K562 (cell line): ENCODE results near the gene THBS1. TPM values are rescaled to one million over a fixed set of nuclear protein-coding genes. Genes with fewer than 3 reads are reported as not detected.

Experiments used
- ATAC-seq: fragments of 200-7000 bp; cut with Tn5 transposase; 3 replicates; pipeline ENCODE4 v1.9.1; 2020; ENCODE audit warnings: moderate library complexity
- BruUV-seq: library from RNA; stranded (reverse); fragments of 400-500 nt; replicated peaks from 2 replicates; lab custom pipeline; 2021; lab: Mats Ljungman, UMichigan
- CTCF ChIA-PET: fragments of 300-600 bp; formaldehyde crosslinking; extraction: SDS; loops from one replicate; lab custom pipeline; 2021; ENCODE audit warnings: low intra/inter-chr PET ratio; lab: Yijun Ruan, JAX
- POLR2A ChIA-PET: fragments of 300-600, 350-650 bp; sonication (Branson Sonifier 250); formaldehyde crosslinking; extraction: SDS; loops from one replicate; lab custom pipeline; 2021; ENCODE audit warnings: antibody characterized with exemption, inconsistent platforms; lab: Yijun Ruan, JAX
- DNase-seq, 4 experiments: peaks; one replicate each; pipeline versions ENCODE4 v3.0.0 to v3.0.0-alpha.2; 2011 to 2018; ENCODE audit warnings: low spot score in 3 of 4, mixed read lengths in 3 of 4; ENCODE audit errors: extremely low read depth in 1 of 4
- FAIRE-seq: peaks from 2 replicates; lab custom pipeline; 2011; peaks lifted over from hg19 to GRCh38; lab: Jason Lieb, UNC
- H2AFZ ChIP-seq: 2 replicates; pipeline ENCODE4 v1.6.0; 2011; ENCODE audit warnings: low read depth, low read length, control low read depth, inconsistent platforms
- H3K27ac ChIP-seq: fragments of 200-600 bp; 3 replicates; pipeline ENCODE4 v1.8.0; 2011; ENCODE audit warnings: low read depth, mild to moderate bottlenecking, control low read depth, inconsistent platforms, low read length, moderate library complexity, mixed read lengths; ENCODE audit errors: extremely low read depth
- H3K27me3 ChIP-seq, 2 experiments: fragments of 300-600 bp in 1 of 2; 2 replicates in 1 of 2; 3 replicates in 1 of 2; pipeline versions ENCODE4 v1.6.0 to v1.8.0; 2011; ENCODE audit warnings: inconsistent platforms in 2 of 2, low read length in 2 of 2, mild to moderate bottlenecking in 1 of 2, mixed read lengths in 1 of 2, moderate library complexity in 1 of 2; ENCODE audit not compliant: control insufficient read depth in 2 of 2, insufficient read depth in 2 of 2
- H3K36me3 ChIP-seq: fragments of 300-600 bp; 3 replicates; pipeline ENCODE4 v1.8.0; 2011; ENCODE audit warnings: mild to moderate bottlenecking, low read length, inconsistent platforms; ENCODE audit not compliant: control insufficient read depth, insufficient read depth
- H3K4me1 ChIP-seq, 2 experiments: fragments of 200-600 bp in 1 of 2; replicated peaks in 1 of 2; 2 replicates in 1 of 2; 3 replicates in 1 of 2; pipeline versions ENCODE4 v1.5.1 to v1.8.0; 2011; ENCODE audit warnings: inconsistent platforms in 2 of 2, low read length in 2 of 2, mild to moderate bottlenecking in 1 of 2, mixed read lengths in 1 of 2, moderate library complexity in 1 of 2; ENCODE audit not compliant: control insufficient read depth in 2 of 2, insufficient read depth in 2 of 2
- H3K4me2 ChIP-seq: 2 replicates; pipeline ENCODE4 v1.6.1; 2011; ENCODE audit warnings: low read length, control low read depth, inconsistent platforms, mixed read lengths; ENCODE audit not compliant: insufficient read depth
- H3K4me3 ChIP-seq: fragments of 200-600 bp; sonication (generic), shearing (Covaris generic); 2 replicates; pipeline ENCODE4 v1.5.1; 2016; ENCODE audit warnings: control low read depth, inconsistent platforms
- H3K79me2 ChIP-seq: fragments of 200-600 bp; 3 replicates; pipeline ENCODE4 v1.8.0; 2011; ENCODE audit warnings: low read length, inconsistent platforms; ENCODE audit not compliant: control insufficient read depth, insufficient read depth
- H3K9ac ChIP-seq, 2 experiments: 2 replicates each; pipeline versions ENCODE4 v1.6.0 to v1.6.1; 2011; ENCODE audit warnings: low read depth in 2 of 2, low read length in 2 of 2, control low read depth in 1 of 2, inconsistent platforms in 1 of 2, mild to moderate bottlenecking in 1 of 2, mixed read lengths in 1 of 2; ENCODE audit not compliant: insufficient read depth in 1 of 2
- H3K9me1 ChIP-seq: one replicate; pipeline ENCODE4 v1.6.0; 2011; ENCODE audit warnings: inconsistent platforms, mild to moderate bottlenecking, low read length, moderate library complexity; ENCODE audit not compliant: control insufficient read depth, insufficient read depth
- H3K9me3 ChIP-seq: replicated peaks from 2 replicates; pipeline ENCODE4 v1.5.1; 2011; ENCODE audit warnings: low read depth, low read length, inconsistent platforms; ENCODE audit not compliant: control insufficient read depth, insufficient read depth
- H4K20me1 ChIP-seq: replicated peaks from 2 replicates; pipeline ENCODE4 v1.6.1; 2011; ENCODE audit warnings: low read length, inconsistent platforms, mixed read lengths; ENCODE audit not compliant: control insufficient read depth, insufficient read depth
- CBFA2T2 ChIP-seq: fragments of 450-650 bp; conservative IDR thresholded peaks from 2 replicates; pipeline ENCODE4 v1.6.1; 2017; ENCODE audit warnings: mild to moderate bottlenecking
- CEBPG ChIP-seq, 3 experiments: fragments of 200-800 bp in 1 of 3; sonication (Bioruptor generic) in 1 of 3; sonication (generic) in 1 of 3; formaldehyde crosslinking in 1 of 3; IDR thresholded peaks in 2 of 3; conservative IDR thresholded peaks in 1 of 3; 2 replicates each; pipeline versions ENCODE4 v1.6.1 to v1.8.0; 2016 to 2022; ENCODE audit warnings: missing compliant biosample characterization in 2 of 3, missing genetic modification characterization in 2 of 3, mild to moderate bottlenecking in 1 of 3, missing genetic modification reagents in 1 of 3
- HLTF ChIP-seq: fragments of 450-650 bp; IDR thresholded peaks from 2 replicates; pipeline ENCODE4 v1.6.1; 2016
- NCOA1 ChIP-seq: fragments of 450-650 bp; IDR thresholded peaks from 2 replicates; pipeline ENCODE4 v1.6.1; 2016; ENCODE audit warnings: low read depth
- POLR2AphosphoS5 ChIP-seq: IDR thresholded peaks from 2 replicates; pipeline ENCODE4 v1.6.1; 2011; ENCODE audit warnings: mild to moderate bottlenecking, low read depth, low read length, moderate library complexity; ENCODE audit not compliant: control insufficient read depth, insufficient read depth
- RBM15 ChIP-seq: fragments of 200-400 bp; formaldehyde crosslinking; IDR thresholded peaks from 2 replicates; pipeline ENCODE4 v1.6.1; 2018; ENCODE audit warnings: mild to moderate bottlenecking, low read length, moderate library complexity; ENCODE audit not compliant: insufficient read depth
- RBM34 ChIP-seq: fragments of 200-400 bp; formaldehyde crosslinking; IDR thresholded peaks from 2 replicates; pipeline ENCODE4 v1.6.1; 2018; ENCODE audit warnings: low read length, borderline replicate concordance; ENCODE audit not compliant: insufficient read depth
- RHOXF2B ChIP-seq: fragments of 250-450 bp; sonication (Bioruptor Pico); conservative IDR thresholded peaks from 2 replicates; pipeline ENCODE4 v1.5.1; 2021
- ZFP30 ChIP-seq: fragments of 250-450 bp; sonication (Bioruptor Pico); IDR thresholded peaks from 2 replicates; pipeline ENCODE4 v1.8.0; 2022; ENCODE audit warnings: moderate library complexity, mild to moderate bottlenecking, inconsistent platforms, borderline replicate concordance
- ZKSCAN3 ChIP-seq: fragments of 250-450 bp; sonication (Bioruptor Pico); IDR thresholded peaks from 2 replicates; pipeline ENCODE4 v1.4.0; 2020
- ZNF174 ChIP-seq: fragments of 250-450 bp; sonication (Bioruptor Pico); IDR thresholded peaks from 2 replicates; pipeline ENCODE4 v1.4.0; 2020; ENCODE audit warnings: mild to moderate bottlenecking
- ZNF696 ChIP-seq: fragments of 250-450 bp; sonication (Bioruptor Pico); conservative IDR thresholded peaks from 2 replicates; pipeline ENCODE4 v1.4.0; 2020; ENCODE audit warnings: mild to moderate bottlenecking, moderate library complexity
- WGBS: fragments of 100-300 bp; shearing (Covaris generic); methylation state at CpG from one replicate; pipeline ENCODE4 v1.1.6; 2016; ENCODE audit warnings: low coverage, mixed read lengths; ENCODE audit not compliant: insufficient coverage; ENCODE audit errors: missing lambda C conversion rate; 5-methylcytosine and 5-hydroxymethylcytosine counted together
- in situ Hi-C: fragments of 300-500 bp; cut with MboI; formaldehyde crosslinking; loops from 4 replicates; pipeline ENCODE4 v1.15.0; 2018; ENCODE audit warnings: inconsistent platforms, mixed read lengths
- intact Hi-C: fragments of 100-400 bp; cut with micrococcal nuclease; formaldehyde crosslinking; loops from 2 replicates; pipeline ENCODE4 v1.14.2; 2022
- polyA plus RNA-seq, 8 experiments: library from polyadenylated mRNA; depleted of rRNA in 4 of 8; stranded (reverse) in 5 of 8; unstranded in 3 of 8; fragments of >200 nt; fragmentation: Nextera tagmentation in 2 of 8; fragmentation: Illumina TruSeq in 1 of 8; extraction: Ambion mirVana in 2 of 8; extraction: Trizol in 1 of 8; gene quantifications; 2 replicates each; pipeline versions ENCODE4 v1.2.1 to v1.2.3, GENCODE V29; 2011 to 2014; ENCODE audit warnings: inconsistent platforms in 1 of 8, missing spikeins in 1 of 8
- total RNA-seq, 7 experiments: library from RNA; depleted of rRNA in 6 of 7; stranded (reverse); fragments of >200 nt in 6 of 7; fragmentation: Illumina TruSeq in 2 of 7; extraction: Trizol in 2 of 7; gene quantifications; 2 replicates each; pipeline versions ENCODE4 v1.2.1 to v1.2.3, GENCODE V29; 2011 to 2021; ENCODE audit warnings: low replicate concordance in 1 of 7
- TF ChIP-seq, protein P1 (sequence below): fragments of 250-450 bp; sonication (Bioruptor Pico); IDR thresholded peaks from 2 replicates; pipeline ENCODE4 v1.4.0; 2020; ENCODE audit warnings: mild to moderate bottlenecking

The THBS1 gene
- total and polyA plus RNA-seq, 9 of the 15 experiments (the other 6 are each of a cell fraction or from before 2014, with no cell fraction given), result 0.04 to 1.3 (median 0.40) TPM

DNA sequence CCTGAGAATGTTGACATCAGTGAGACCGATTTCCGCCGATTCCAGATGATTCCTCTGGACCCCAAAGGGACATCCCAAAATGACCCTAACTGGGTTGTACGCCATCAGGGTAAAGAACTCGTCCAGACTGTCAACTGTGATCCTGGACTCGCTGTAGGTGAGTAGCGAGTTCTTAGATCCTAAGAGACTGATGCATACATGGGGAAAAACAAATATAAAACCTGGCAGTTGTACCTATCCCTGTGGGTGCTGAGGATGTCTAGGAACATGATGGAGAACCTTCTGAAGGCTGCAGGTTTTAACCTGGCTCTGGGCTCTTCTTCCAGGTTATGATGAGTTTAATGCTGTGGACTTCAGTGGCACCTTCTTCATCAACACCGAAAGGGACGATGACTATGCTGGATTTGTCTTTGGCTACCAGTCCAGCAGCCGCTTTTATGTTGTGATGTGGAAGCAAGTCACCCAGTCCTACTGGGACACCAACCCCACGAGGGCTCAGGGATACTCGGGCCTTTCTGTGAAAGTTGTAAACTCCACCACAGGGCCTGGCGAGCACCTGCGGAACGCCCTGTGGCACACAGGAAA is 12.3 kb downstream of the THBS1 start:
- Histone ChIP-seq H3K27ac (no peak overlapping the region), H3K79me2 (no peaks in the 10 kb centered on the region), H3K4me1 (no peaks in the 10 kb centered on the region), H3K4me2 (no peak overlapping the region), H3K9me1 (no peaks in the 10 kb centered on the region), H3K9ac (no peak overlapping the region), H3K36me3 (no peaks in the 10 kb centered on the region), H3K9me3 (no peaks in the 10 kb centered on the region), H4K20me1 (no peaks in the 10 kb centered on the region), H3K27me3 (peaks cover 25 to 44% of the 10 kb centered on the region in 2 experiments), H3K4me3 (no peak overlapping the region), H2AFZ (no peak overlapping the region)
- in situ Hi-C loops, result loop anchor here (25.0 kb wide), 1 partner anchor 781 kb away; no protein-coding TSS in a partner anchor
- under 1% methylated on average over 15 of the region's 15 CpGs for WGBS
- POLR2A ChIA-PET, result no interaction called here
- no TSS peak for BruUV-seq
- TF ChIP-seq ZKSCAN3 (CRISPR knock-in tag), result no peak
- TF ChIP-seq, protein P1, sequence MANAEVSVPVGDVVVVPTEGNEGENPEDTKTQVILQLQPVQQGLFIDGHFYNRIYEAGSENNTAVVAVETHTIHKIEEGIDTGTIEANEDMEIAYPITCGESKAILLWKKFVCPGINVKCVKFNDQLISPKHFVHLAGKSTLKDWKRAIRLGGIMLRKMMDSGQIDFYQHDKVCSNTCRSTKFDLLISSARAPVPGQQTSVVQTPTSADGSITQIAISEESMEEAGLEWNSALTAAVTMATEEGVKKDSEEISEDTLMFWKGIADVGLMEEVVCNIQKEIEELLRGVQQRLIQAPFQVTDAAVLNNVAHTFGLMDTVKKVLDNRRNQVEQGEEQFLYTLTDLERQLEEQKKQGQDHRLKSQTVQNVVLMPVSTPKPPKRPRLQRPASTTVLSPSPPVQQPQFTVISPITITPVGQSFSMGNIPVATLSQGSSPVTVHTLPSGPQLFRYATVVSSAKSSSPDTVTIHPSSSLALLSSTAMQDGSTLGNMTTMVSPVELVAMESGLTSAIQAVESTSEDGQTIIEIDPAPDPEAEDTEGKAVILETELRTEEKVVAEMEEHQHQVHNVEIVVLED (CRISPR knock-in tag), result no peak
- TF ChIP-seq RHOXF2B (CRISPR knock-in tag), result no peak
- no peak for TF ChIP-seq ZFP30
- no peak for TF ChIP-seq HLTF
- no peak for TF ChIP-seq ZNF174
- TF ChIP-seq NCOA1, result no peak
- no peak for TF ChIP-seq CBFA2T2
- no peak for TF ChIP-seq RBM15
- no peak for TF ChIP-seq POLR2AphosphoS5
- TF ChIP-seq ZNF696, result no peak
- no peak for TF ChIP-seq RBM34
- TF ChIP-seq CEBPG (CRISPR knock-in tag; IDR thresholded peaks at IDR 0.05), result no peak
- no peak for TF ChIP-seq CEBPG (tag; conservative IDR thresholded peaks at IDR 0.05 in 1 of 2, IDR thresholded peaks at IDR 0.05 in 1 of 2)
- CTCF ChIA-PET, result no interaction called here
- DNase-seq, result no peak
- no peak for FAIRE-seq
- ATAC-seq, result no peak
- intact Hi-C loops, result no loop called here
